HL-60/S4 (cell line): ENCODE data around the gene NPVF.

Experiments
- in situ Hi-C: fragments of 300-500 bp; cut with MboI; formaldehyde crosslinking; loops from 2 replicates; pipeline ENCODE4 v1.14.3; 2022; ENCODE audit warnings: low sequenced_read_pairs

NPVF gene

GRCh38 chr7:25228386-25228785 is at the start of gene NPVF:
Gene NPVF, minus strand, starts transcription at chr7:25228486. Its CDS starts 47 bp downstream, at chr7:25228439.
- in situ Hi-C loops, result no loop called here

- in situ Hi-C loops, result loop anchor here (25.0 kb wide), 1 partner anchor 115 kb away; no protein-coding TSS in a partner anchor
These were observed 44.0 kb upstream of the NPVF start for GRCh38 chr7:25272265-25272664.

- in situ Hi-C loops, result loop anchor here (25.0 kb wide), 1 partner anchor 124 kb away; no protein-coding TSS in a partner anchor
These were observed 35.1 kb upstream of the NPVF start for GRCh38 chr7:25263337-25263736.

GRCh38 chr7:25262586-25262985 is 34.3 kb upstream of the NPVF start:
- in situ Hi-C loops, result loop anchor here (25.0 kb wide), 1 partner anchor 125 kb away; no protein-coding TSS in a partner anchor

GRCh38 chr7:25261545-25262140 is 33.4 kb upstream of the NPVF start:
- in situ Hi-C loops, result loop anchor here (25.0 kb wide), 1 partner anchor 126 kb away; no protein-coding TSS in a partner anchor

- in situ Hi-C loops, result loop anchor here (25.0 kb wide), 1 partner anchor 126 kb away; no protein-coding TSS in a partner anchor
These were observed 32.7 kb upstream of the NPVF start for GRCh38 chr7:25260862-25261494.

- in situ Hi-C loops, result loop anchor here (5.0 to 25.0 kb wide), 3 partner anchors 128 to 595 kb away; no protein-coding TSS in a partner anchor
These were observed 31.4 kb upstream of the NPVF start for GRCh38 chr7:25259487-25260243.

- in situ Hi-C loops, result loop anchor here (5.0 to 25.0 kb wide), 3 partner anchors 131 to 598 kb away; no protein-coding TSS in a partner anchor
These were observed 28.1 kb upstream of the NPVF start for GRCh38 chr7:25256333-25256819.

GRCh38 chr7:25255611-25256332 is 27.5 kb upstream of the NPVF start:
- in situ Hi-C loops, result loop anchor here (5.0 to 25.0 kb wide), 3 partner anchors 132 to 599 kb away; no protein-coding TSS in a partner anchor

GRCh38 chr7:25254604-25255003 is 26.3 kb upstream of the NPVF start:
- in situ Hi-C loops, result loop anchor here (5.0 to 25.0 kb wide), 3 partner anchors 133 to 600 kb away; no protein-coding TSS in a partner anchor

- in situ Hi-C loops, result loop anchor here (10.0 to 25.0 kb wide), 2 partner anchors 134 to 601 kb away; no protein-coding TSS in a partner anchor
These were observed 25.4 kb upstream of the NPVF start for GRCh38 chr7:25253714-25254113.

GRCh38 chr7:25250386-25250785 is 22.1 kb upstream of the NPVF start:
- in situ Hi-C loops, result loop anchor here (10.0 to 25.0 kb wide), 2 partner anchors 137 to 604 kb away; no protein-coding TSS in a partner anchor

- in situ Hi-C loops, result loop anchor here (10.0 to 25.0 kb wide), 2 partner anchors 138 to 605 kb away; no protein-coding TSS in a partner anchor
These were observed 21.5 kb upstream of the NPVF start for GRCh38 chr7:25249772-25250171.

GRCh38 chr7:25246306-25246705 is 18.0 kb upstream of the NPVF start:
- in situ Hi-C loops, result no loop called here

GRCh38 chr7:25244254-25245033 is 16.2 kb upstream of the NPVF start:
- in situ Hi-C loops, result no loop called here

GRCh38 chr7:25242678-25243077 is 14.4 kb upstream of the NPVF start:
- in situ Hi-C loops, result no loop called here

- in situ Hi-C loops, result no loop called here
These were observed 12.6 kb upstream of the NPVF start for GRCh38 chr7:25240896-25241295.

GRCh38 chr7:25240340-25240739 is 12.1 kb upstream of the NPVF start:
- in situ Hi-C loops, result no loop called here

GRCh38 chr7:25239888-25240287 is 11.6 kb upstream of the NPVF start:
- in situ Hi-C loops, result no loop called here
